Lower leg skin (tissue), 4 donors: ENCODE results near the gene TMTC1. TPM values are rescaled to one million over a fixed set of nuclear protein-coding genes. Genes with fewer than 3 reads are reported as not detected.
A peak's percentile ranks its signal among the peaks of the same experiment; 100 is the strongest.

Experiments
- DNase-seq, 2 donors: peaks; one replicate each; pipeline ENCODE4 v3.0.0-alpha.2; 2019; ENCODE audit warnings: low spot score in 2 of 2
- H3K4me3 ChIP-seq: fragments of 200-600 bp; sonication (generic); 2 replicates; pipeline ENCODE4 v1.5.1; 2017; ENCODE audit warnings: mild to moderate bottlenecking, low read depth; ENCODE audit not compliant: poor library complexity, severe bottlenecking
- POLR2A ChIP-seq, 2 donors: fragments of 450-650 bp; IDR thresholded peaks; one replicate each; pipeline ENCODE4 v1.6.1; 2016 to 2017; ENCODE audit warnings: antibody characterized with exemption in 2 of 2, mild to moderate bottlenecking in 1 of 2, moderate library complexity in 1 of 2
- WGBS, 2 donors: methylation state at CpG; one replicate each; pipeline ENCODE4 v1.1.5; 2018; 5-methylcytosine and 5-hydroxymethylcytosine counted together
- intact Hi-C: fragments of 100-400 bp; cut with DNase I; formaldehyde crosslinking; loops from one replicate; pipeline ENCODE4 v1.15.0; 2023; ENCODE audit warnings: low total_unique reads
- total RNA-seq, 4 donors: library from RNA; depleted of rRNA; stranded (reverse); fragments of >200 nt; gene quantifications; one replicate each; pipeline ENCODE4 v1.1.0, GENCODE V29; 2016
- TF ChIP-seq, protein P1 (sequence below), 3 donors: fragments of 450-650 bp; IDR thresholded peaks; one replicate each; pipeline ENCODE4 v1.5.1; 2016; ENCODE audit warnings: antibody characterized with exemption in 3 of 3, mild to moderate bottlenecking in 3 of 3, moderate library complexity in 2 of 3

TMTC1 gene
- total RNA-seq, 4 donors from 2014 or later: 14.1 to 38.2 (median 18.5) TPM

DNA sequence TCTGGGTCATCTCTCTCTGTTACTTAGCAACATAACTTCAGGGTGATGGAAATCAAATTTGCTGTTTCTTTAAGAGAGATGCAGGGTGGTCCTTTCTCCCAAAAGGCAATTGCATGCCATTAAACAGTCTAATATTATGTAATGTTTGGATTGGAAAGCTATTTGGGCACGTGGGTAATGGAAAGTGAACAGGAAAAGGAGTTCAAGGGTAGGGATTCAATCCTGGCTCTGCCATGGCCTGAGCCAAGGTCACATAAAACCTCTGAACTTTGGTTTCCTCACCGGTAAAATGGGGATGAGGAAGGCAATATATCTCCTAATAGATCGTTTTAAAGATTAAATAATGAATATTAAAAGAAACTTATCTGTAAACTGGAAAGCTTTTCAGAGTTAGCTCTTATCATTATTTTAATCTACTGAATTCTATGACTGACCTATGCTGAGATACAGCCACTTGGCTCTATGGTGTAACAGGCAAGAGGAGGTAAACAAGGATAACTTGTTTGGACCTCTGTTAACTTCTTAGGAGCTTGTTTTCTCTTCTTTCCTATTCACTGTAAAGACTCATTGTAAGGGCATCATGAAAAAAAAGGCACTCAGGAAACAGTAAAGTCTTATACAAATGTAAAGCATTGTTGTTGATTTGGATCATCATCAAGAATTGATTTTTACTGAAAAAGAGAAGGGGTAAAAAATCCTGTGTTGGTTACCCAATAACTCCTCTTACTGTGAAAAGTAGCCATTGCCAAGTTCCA, 230.6 kb downstream of the TMTC1 start:
- WGBS, 2 donors: 36 to 48% methylated on average over 3 of the region's 3 CpGs
- TF ChIP-seq POLR2A (IDR thresholded peaks at IDR 0.05): no peak
- TF ChIP-seq, protein P1, sequence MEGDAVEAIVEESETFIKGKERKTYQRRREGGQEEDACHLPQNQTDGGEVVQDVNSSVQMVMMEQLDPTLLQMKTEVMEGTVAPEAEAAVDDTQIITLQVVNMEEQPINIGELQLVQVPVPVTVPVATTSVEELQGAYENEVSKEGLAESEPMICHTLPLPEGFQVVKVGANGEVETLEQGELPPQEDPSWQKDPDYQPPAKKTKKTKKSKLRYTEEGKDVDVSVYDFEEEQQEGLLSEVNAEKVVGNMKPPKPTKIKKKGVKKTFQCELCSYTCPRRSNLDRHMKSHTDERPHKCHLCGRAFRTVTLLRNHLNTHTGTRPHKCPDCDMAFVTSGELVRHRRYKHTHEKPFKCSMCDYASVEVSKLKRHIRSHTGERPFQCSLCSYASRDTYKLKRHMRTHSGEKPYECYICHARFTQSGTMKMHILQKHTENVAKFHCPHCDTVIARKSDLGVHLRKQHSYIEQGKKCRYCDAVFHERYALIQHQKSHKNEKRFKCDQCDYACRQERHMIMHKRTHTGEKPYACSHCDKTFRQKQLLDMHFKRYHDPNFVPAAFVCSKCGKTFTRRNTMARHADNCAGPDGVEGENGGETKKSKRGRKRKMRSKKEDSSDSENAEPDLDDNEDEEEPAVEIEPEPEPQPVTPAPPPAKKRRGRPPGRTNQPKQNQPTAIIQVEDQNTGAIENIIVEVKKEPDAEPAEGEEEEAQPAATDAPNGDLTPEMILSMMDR (IDR thresholded peaks at IDR 0.05): no peak
- intact Hi-C loops: no loop called here
- H3K4me3 ChIP-seq: no peak overlapping the region
- DNase-seq: no peak

DNA sequence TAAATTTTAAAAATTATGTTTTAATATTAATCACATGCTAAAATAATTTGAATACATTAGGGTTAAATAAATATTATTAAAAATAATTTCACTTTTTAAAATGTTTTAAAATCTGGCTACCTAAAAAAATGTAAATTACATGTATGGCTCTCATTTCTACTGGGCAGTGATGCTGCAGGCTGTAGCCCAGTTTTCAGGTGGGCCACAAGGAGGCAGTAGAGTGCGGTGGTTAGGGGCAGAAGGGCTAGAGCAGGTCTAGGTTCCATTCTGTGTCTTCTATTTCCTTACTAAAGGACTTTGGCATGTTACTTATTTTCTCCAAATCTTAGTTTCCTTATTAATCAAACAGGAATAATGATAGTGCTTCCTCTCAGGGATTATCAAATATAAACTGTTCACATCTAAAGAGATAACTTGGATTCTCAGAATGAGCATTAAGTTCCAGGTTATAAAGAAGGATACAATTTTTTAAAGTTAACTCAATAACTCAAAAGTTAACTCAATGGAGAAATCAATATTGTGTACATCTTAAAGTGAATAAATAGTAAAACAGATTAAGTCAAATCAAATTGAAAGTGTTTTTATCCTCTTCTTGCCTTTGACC, 231.3 kb downstream of the TMTC1 start:
- TF ChIP-seq POLR2A (IDR thresholded peaks at IDR 0.05): no peak
- TF ChIP-seq, protein P1 (IDR thresholded peaks at IDR 0.05): peak in 1 of 3 donors; percentile 24
- intact Hi-C loops: no loop called here
- DNase-seq: peak in 1 of 2 donors; percentile 88
- 14 to 20% methylated on average over 1 of the region's 1 CpG for WGBS, 2 donors
- no peak overlapping the region for H3K4me3 ChIP-seq

DNA sequence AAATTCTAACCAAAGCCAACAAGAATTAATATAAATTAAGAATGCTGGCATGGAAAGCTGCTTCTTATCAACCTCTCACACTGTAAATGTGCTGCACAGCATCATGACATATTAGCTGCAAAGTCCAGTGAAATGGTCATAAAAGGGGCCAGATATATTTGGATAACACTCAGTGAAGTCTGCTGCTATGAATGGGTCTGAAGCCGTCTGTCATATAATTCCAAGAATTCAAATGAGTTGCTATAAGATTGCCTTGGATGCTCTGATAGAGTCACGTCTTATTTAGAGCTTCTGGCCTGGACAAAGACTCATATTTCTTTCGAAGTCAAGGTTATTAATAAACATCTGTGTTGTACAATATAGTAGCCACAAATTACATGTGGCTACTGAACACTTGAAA, 231.9 kb downstream of the TMTC1 start:
- WGBS, 2 donors: 76 to 84% methylated on average over 3 of the region's 3 CpGs
- intact Hi-C loops: no loop called here
- H3K4me3 ChIP-seq: no peak overlapping the region
- TF ChIP-seq, protein P1 (IDR thresholded peaks at IDR 0.05): no peak
- no peak for TF ChIP-seq POLR2A (IDR thresholded peaks at IDR 0.05)
- no peak for DNase-seq

DNA sequence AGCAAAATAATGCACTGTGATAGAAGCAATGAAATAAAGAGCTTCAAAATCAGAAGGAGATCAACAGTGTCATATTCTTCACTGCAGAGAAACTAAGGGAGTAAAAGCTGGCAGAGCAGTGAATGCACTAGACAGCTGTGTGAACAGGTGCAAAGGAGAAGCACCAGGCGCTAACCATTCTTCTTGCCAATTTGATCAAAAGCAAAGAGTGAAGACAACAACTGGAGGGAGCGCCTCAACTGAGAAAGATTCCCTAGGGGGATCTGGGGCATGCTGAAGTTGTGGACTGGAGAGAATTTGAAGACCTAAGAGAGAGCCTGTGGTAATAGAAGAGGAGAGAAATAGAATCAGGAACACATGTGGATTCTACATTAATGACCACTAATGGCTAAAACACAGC, 235.9 kb downstream of the TMTC1 start:
- no peak for DNase-seq
- no peak for TF ChIP-seq POLR2A (IDR thresholded peaks at IDR 0.05)
- TF ChIP-seq, protein P1 (IDR thresholded peaks at IDR 0.05): no peak
- no peak overlapping the region for H3K4me3 ChIP-seq
- WGBS, 2 donors: 93 to 98% methylated on average over 2 of the region's 2 CpGs
- intact Hi-C loops: no loop called here

DNA sequence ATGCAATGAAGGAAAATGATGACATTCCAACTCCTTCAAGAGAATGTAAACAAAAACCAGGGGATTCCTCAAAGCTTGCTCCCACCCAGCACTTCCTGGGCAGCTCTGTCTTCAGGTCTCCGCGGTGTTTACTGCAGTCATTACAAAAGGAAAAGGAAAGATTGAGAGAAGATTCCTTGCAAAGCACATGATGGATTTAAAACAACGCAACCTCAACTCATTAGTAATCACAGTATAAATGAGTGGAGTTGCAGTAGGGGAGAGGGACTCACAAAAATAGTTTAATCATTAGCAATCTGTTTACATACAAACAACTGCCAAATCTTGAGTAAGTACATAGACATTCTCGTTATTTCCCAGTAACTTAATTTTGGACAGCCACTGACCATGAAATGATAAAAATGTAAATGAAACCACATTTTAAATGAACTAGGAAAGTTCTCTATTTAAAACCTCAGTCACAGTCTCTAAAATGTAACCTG, 236.6 kb downstream of the TMTC1 start:
- intact Hi-C loops: no loop called here
- DNase-seq: no peak
- no peak overlapping the region for H3K4me3 ChIP-seq
- 53 to 59% methylated on average over 4 of the region's 4 CpGs for WGBS, 2 donors
- no peak for TF ChIP-seq POLR2A (IDR thresholded peaks at IDR 0.05)
- TF ChIP-seq, protein P1 (IDR thresholded peaks at IDR 0.05): no peak
